HT1080 (cell line): Measurements from ENCODE around the gene CTSA. TPM values are rescaled to one million over a fixed set of nuclear protein-coding genes. Genes with fewer than 3 reads are reported as not detected.
"Not testable (repeated sequence)": the region's sequence is repeated elsewhere in the genome, so short reads cannot be mapped to it uniquely, and the experiment has no call there.

Experiments
- DNase-seq: peaks from one replicate; pipeline ENCODE4 v3.0.0-alpha.2; 2015; ENCODE audit warnings: low read depth
- total RNA-seq: library from RNA; depleted of rRNA; stranded (reverse); fragments of >200 nt; shearing (Covaris generic); gene quantifications from 2 replicates; pipeline ENCODE4 v1.2.3, GENCODE V29; 2014

Gene CTSA
- total RNA-seq, 1 experiment from 2014 or later: 115 TPM

DNA sequence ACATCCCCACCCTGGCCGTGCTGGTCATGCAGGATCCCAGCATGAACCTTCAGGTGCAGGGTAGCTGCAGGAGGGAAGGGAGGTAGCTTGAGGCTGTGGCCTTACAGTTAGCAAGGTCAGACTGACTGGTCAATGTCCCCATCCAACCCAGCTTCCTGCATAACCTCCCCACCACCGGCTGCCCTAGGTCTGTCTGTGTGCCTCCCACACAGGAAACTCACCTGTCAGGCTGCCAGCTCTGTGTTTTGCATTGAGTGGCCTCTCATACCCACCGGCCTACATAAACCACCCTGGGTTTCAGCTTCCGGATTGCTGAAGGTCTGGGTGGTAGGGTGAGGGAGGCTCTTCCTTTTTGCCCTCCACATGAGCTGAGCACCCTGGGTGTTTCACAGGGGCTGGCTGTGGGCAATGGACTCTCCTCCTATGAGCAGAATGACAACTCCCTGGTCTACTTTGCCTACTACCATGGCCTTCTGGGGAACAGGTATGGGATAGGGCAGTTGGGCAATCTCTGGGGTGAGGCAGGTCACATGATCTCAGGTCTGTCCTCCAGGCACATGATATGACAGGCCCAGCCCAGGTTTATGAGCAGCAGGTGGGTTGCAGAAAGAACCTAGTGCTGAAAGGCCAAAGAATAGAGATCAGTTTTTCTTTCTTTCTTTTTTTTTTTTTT lies 1.8 kb downstream of the CTSA start:
- DNase-seq: no peak

DNA sequence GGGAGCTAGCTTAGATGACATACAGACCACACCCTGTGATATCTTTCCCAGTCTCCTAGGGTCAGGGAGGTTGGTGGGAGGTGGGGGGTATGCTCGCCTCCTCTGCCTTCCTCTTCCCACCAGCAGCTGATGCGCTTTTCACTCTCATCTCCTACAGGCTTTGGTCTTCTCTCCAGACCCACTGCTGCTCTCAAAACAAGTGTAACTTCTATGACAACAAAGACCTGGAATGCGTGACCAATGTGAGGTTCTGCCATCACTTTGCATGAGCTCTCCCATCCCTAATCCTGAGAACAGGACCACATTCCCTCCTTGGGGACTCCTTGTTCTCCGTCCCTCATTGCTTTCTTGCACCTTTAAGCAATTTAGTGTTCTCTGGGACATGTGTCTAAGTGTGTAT lies 2.7 kb downstream of the CTSA start:
- DNase-seq: no peak

DNA sequence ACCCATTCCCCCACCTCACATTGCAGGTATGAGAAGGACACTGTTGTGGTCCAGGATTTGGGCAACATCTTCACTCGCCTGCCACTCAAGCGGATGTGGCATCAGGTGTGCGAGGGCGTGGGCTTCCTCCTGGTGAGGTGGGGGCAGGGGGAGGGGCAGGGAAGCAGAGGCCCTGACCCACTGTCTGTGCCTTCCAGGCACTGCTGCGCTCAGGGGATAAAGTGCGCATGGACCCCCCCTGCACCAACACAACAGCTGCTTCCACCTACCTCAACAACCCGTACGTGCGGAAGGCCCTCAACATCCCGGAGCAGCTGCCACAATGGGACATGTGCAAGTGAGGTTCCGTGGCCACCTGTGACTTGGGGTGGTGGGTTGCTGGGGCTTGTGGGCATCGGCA lies 3.7 kb downstream of the CTSA start:
- DNase-seq: no peak

- no peak for DNase-seq
These were observed 5.6 kb downstream of the CTSA start for GRCh38 chr20:45896641-45897161.

- DNase-seq: no peak
These were observed 6.2 kb downstream of the CTSA start for GRCh38 chr20:45897289-45897688.

DNA sequence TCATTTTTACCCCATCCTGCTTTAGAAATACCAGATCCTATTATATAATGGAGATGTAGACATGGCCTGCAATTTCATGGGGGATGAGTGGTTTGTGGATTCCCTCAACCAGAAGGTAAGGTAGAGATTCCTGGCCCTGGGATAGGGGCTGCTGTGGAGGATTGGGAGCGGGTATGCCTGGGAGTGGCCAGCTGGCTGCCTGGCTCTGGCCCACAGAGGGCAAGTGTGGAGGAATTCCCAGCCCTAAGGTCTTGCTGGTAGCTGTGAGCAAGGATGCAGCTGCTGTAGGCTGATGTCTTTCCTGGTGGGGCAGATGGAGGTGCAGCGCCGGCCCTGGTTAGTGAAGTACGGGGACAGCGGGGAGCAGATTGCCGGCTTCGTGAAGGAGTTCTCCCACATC lies 6.6 kb downstream of the CTSA start:
- no peak for DNase-seq

GRCh38 chr20:45898285-45898684 lies 7.2 kb downstream of the CTSA start:
- DNase-seq: no peak

- DNase-seq: no peak
These were observed 8.1 kb downstream of the CTSA start for GRCh38 chr20:45899046-45899835.

GRCh38 chr20:45901332-45901731 lies 10.2 kb downstream of the CTSA start:
- DNase-seq: not testable (repeated sequence)

DNA sequence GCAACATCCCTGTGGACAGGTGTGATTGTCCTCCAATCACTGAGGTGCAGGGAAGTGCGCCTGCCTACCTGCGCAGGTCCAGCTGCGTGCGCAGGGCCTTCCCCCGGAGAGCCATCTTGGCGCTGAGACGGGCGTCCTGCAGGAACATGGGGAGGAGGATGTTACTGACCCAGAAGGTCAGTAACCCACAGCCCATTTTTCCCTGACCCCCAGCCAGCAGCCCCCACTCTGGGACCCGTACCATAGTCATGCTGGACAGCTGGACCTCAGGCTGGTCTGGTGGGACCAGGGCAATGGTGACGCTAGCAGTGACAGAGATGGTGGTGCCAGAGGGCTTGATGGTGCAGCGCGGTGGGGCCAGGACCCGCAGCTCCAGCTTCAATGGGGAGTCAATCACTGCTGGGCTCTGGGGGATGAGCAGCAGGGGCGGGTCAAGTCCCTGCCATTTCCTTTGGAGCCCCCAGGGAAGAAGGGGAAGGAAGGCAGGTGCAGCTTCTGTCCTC lies 11.1 kb downstream of the CTSA start:
- DNase-seq: no peak

- DNase-seq: no peak
These were observed 13.7 kb downstream of the CTSA start for GRCh38 chr20:45904583-45905504.

GRCh38 chr20:45905505-45906079 lies 14.5 kb downstream of the CTSA start:
- peak; percentile 79 for DNase-seq

DNA sequence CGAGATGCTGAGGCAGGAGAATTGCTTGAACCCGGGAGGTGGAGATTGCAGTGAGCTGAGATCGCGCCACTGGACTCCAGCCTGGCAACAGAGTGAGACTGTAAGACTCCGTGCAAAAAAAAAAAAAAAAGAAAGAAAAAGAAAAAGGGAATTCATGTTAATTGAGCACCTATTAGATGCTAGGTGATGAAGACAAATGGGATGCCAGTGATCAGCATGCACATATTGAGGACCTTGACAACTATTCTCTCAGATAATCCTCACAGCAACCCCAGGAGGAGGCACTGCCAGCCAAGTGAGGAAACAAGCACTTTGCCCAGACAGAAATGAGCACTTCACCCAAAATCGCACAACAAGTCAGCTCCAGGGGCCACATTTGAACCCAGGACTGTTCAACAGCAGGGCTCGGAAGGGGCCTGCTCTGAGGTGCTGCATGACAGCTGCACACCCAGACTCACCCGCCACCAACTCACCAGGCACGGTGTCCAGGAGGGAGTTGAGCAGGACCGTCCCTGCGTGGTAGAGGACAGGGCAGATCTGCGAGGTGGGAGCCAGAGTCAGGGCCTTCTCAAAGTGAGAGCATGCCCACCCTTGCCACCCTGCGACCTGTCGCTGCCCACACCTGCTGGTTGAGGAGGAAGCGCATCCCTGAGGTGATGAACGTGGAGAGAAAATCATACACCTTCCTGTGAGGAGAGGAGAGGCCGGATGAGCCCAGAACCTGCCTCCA lies 16.2 kb downstream of the CTSA start:
- DNase-seq: no peak

GRCh38 chr20:45908084-45908483 lies 16.9 kb downstream of the CTSA start:
- DNase-seq: no peak

DNA sequence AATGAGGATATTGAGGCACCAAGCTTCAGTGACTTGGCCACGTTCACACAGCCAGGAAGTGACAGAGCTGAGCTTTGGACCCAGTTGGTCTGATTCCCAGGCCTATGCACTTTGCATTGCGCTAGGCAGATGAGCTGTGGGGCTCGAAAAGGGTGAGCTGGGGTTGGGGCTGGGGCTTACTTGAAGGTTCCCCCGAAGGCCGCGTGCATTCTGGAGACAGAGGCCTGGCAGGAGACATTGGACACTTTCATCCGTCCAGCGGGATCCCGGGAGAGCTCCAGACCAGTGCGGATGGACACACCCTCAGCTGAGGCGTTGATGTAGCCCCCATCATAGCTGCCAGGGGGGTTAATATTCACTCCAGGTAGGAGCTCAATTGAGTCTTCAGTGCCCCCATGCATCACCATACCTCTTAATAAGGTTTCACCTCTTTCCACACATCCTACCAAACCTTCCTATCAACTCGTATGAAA lies 18.2 kb downstream of the CTSA start:
- no peak for DNase-seq

- DNase-seq: no peak
These were observed 18.9 kb downstream of the CTSA start for GRCh38 chr20:45909817-45910669.

- DNase-seq: peak; percentile 85
These were observed 19.7 kb downstream of the CTSA start for GRCh38 chr20:45910670-45911485.
